NCI-H2029 (cell line): ENCODE results near the gene STX8.
A peak's percentile ranks its signal among the peaks of the same experiment; 100 is the strongest.
"Not testable (repeated sequence)": the region's sequence is repeated elsewhere in the genome, so short reads cannot be mapped to it uniquely, and the experiment has no call there.

ENCODE experiments used
- DNase-seq: peaks from one replicate; lab custom pipeline; 2025; lab: John Stamatoyannopoulos, UW

The STX8 gene

DNA sequence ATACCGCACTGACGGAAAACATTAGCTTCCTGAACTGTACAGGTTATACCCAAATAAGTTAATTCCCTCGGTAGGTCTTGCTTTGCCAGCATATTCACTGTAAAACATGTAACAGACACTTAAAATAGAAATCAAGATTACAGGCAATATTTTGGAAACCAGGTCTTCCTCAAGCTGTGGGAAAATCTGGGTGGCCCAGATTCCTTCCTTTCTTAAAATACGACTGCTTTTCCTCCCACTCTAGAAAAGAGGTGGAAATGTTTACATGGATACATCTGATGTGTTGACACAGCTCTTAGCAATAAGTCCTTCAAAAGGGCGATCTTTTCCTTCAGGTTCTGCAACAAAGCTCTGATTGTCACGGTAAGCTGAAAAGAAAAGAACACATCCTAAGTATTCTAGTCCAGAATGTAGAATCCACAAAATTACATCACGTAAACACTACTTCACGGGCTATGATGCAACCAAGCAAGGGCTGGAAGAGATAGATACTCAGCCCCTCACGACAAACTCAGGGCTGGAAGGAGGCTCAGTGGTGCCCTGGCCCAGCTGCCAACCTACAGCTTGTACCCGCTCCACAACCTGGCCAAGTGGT lies 18.4 kb downstream of the STX8 start:
- DNase-seq: no peak

DNA sequence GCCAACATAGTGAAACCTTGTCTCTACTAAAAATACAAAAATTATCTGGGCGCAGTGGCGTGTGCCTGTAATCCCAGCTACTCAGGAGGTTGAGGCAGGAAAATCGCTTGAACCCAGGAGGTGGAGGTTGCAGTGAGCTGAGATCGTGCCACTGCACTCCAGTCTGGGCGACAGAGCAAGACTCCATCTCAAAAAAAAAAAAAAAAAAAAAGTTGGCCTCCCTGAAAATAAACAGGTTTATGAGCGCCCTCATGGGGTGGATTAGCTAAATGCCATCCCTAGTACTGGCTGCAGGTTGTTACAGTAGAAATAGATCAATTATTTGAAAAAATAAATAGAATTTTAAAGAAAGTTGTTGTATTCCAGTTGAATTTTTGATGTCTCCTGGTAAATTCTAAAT lies 20.9 kb downstream of the STX8 start:
- DNase-seq: not testable (repeated sequence)

DNA sequence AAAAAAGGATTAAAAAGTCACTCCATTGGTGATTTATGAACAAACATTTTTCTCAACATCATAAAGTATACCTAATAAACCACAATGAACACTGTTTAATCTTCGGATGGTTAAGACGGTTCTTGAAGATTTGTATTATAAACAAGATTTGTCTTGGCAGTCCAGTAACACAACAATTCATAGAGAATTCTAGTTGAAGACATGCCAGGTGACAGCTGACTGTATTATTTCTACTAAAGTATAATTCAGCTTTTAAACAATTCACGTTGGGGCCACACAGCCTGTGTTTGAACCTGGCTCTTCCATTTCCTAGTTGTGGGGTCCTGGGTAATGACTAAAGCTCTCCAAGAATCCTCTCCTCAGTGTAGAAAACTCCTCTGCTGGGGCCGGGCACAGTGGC lies 22.0 kb downstream of the STX8 start:
- no peak for DNase-seq

DNA sequence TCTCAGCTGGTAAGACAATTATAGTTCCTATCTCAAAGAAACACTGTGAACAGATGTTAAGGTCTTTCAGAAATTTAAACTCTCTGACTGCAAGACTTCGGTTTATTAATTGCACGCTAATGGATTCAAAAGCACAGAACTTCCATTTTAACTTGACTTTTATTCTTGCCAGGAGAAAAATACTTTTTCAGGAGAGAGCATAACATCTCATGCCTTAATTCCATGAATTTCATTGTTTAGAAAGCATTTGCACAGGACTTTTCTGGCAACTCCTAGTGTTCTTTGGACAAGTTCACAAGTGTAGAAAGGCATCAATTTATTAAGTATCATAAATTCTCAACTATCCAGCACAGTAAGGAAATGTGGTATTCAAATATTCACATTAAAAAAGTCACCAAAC lies 22.4 kb downstream of the STX8 start:
- DNase-seq: no peak

DNA sequence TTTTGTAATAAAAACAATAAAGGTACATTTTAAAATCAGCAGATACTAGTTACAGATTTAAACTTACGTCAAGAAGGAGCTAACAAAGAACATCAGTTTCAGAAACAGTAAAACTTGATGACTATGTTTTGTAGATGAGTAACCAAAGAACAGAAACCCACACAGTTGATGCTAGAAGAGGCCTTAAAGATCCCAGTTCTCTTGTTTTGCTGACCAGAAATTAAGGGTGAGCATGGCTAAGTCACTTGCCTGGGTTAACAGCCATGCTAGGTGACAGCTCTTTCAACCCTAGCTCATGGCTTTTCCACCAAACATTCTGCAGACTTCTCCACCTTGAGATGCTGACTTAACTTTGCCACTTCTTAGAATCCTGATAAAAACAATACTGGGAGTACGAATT lies 26.4 kb downstream of the STX8 start:
- no peak for DNase-seq

DNA sequence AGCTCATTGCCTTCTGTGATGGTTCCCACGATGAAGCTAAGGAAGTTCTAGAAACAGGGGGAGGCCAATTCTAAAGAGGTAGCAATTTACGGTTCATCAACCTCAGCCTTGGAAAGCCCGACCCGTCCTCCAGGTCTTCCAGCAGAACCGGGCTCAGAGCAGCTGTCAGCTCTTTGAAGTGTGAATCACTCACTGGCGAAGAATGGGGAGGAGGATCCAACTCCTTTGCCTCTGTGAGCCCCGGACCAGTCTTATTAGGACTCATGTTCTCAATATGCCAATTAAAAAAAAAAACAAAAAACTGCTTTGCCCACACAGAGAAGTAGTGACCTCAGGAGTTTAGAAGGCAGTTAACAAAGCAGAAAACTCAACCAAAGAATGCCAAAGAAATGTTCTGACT lies 31.4 kb downstream of the STX8 start:
- no peak for DNase-seq

DNA sequence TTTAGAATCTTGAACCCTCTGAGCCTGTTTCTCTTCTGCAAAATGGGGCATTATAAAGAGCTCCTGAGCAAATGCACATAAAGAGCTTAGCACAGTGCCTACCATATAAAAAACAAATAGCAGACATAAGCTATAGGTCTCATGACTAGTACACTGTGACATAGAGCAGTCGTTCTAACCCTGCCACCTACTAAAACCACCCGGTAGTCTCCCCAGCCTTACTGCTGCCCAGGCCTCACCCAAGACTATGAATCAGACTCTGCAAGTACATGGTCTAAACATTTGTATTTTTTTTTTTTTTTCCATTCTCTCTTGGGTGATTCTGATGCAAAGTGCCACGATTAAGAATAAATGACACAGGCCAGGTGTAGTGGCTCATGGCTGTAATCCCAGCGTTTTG lies 33.9 kb downstream of the STX8 start:
- no peak for DNase-seq

DNA sequence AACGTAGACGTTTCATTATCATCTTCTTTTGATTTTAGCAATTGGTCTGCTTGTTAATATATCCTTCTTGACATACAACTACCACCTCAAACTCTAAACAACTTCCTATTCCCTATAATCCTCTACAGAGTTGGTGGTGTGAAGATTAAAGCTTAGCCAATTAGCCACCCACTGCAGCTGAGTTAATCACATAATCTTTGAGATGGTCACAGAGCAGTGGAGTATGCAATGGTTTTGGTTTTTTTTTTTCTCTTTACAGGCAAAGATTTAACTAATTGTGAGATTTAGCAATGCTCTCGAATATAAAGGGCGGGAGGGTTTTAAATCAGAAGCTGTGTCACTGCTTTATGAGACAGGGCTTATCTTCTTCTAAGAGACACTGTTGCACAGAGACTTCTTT lies 37.0 kb downstream of the STX8 start:
- DNase-seq: no peak

DNA sequence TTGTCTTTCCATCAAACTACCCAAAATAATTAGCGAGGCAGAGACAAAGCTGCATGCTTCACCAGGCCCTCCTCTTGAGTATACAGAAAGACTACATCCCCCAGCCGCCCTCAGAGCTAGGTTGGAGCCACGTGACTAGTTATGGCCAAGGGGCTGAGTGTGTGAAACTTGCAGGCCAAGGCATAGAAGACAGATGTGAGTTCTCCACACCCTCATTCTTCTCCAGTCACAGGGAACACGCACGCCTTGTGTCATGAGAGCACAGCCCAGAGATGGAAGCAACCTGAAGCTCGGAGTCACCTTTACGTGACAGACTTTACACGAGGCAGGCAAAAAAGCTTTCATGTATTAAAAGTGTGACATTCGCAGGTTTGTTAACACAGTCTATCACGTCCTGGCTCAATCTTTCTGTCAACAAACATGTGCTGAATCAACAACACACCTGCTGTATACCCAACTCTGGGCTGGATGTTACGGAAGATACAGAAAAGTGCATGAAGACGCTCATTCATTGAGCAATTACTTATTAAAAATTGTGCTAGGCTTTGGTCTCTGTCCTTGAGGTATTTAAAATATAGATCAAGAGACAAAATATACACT lies 38.3 kb downstream of the STX8 start:
- no peak for DNase-seq

DNA sequence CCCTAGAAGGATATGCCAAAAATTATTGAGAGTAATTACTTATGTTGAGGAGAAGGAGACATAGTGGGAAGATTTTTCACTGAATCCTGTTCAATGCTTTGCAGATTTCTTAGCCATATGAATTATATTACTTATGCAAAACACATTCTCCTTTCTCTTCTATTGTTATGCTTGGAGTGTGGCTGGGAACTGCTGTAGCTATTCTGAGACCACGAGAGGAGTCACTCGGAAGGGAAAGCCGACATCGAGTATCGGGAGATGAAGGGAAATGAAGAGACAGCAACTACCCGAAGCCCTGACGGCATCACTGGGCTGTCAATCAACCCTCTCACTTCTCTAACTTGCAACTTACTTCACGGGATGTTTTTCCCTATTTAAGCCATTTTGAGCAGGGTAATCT lies 39.6 kb downstream of the STX8 start:
- DNase-seq: no peak

DNA sequence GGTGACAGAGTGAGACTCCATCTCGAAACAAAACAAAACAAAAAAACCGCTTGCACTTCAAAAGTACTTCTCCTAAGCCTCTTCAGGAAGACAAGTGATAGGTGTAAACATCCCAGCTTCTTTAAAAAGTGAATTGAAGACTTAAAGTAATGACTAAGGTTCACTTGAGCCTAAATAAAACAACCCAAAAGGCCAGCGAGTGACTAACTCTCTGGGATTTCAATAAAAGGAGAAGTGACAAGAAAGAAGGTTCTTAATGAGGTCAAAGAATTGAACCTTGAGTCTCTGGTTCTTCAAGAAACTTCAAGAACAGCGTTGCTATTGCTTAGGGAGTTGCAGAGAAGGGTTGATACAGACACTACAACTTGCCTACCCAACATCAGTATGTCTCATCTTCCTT lies 42.2 kb downstream of the STX8 start:
- no peak for DNase-seq

DNA sequence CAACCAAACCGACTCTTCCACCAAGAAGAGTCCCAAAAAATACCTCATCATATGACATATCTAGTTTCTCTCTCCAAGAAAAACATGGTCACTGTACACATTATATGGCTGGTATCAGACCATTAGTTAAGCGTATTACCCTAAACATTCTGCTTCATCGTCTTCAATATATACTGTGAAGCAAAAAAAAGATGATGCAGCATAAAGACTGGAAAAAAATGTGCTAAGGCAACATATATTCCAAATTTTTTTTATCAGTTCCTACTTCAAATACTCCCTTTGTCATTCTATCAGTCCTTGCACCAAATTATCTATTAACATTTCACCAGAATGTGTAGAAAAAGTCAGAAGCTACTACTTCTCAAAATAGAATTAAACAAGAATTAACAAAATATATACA lies 42.9 kb downstream of the STX8 start:
- DNase-seq: no peak

DNA sequence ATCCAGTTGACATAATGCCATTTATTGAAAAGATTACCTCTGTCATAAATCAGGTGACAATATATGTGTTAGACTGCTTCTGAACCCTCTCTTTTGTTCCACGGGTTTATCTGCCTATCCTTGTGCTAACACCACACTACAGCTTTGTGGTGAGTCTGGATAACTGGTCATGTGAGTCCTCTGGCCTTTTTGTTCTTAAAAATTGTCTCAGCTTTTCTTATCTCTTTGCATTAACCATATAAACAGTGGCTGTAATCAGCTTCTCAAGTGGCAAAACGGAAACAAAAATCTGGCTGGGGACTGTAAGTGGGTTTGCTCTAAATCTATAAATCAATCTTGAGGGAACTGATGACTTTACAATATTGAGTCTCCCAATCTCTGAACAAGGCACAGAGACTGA lies 44.6 kb downstream of the STX8 start:
- DNase-seq: no peak

DNA sequence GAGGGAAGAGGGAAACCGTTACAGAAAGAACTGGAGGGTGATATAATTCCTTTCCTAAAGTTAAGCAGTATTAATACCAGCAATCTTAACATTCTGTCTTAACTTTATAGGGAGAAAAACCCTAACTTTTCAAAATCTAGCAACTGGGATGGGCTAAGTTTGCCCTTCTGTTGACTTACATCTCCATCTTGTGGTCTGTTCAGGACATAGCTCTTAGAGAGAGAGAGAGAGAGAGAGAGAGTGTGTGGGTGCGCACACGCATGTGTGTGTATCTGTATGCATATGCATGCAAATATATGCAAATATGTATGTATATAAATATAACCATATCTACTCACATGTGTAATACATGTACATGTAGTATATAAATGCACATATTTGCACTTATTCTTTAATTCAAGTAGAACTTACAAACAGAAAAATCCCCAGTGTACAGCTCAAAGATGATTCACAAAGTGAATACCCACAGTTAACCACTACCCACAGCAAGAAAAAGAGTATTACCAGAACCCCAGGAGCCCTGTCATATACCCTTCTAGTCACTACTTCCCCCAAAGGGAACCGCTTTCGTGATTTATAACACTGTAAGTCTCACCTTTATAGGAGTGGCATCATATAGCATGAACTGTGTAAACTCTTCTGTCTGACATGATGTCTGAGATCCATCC lies 46.5 kb downstream of the STX8 start:
- DNase-seq: no peak

DNA sequence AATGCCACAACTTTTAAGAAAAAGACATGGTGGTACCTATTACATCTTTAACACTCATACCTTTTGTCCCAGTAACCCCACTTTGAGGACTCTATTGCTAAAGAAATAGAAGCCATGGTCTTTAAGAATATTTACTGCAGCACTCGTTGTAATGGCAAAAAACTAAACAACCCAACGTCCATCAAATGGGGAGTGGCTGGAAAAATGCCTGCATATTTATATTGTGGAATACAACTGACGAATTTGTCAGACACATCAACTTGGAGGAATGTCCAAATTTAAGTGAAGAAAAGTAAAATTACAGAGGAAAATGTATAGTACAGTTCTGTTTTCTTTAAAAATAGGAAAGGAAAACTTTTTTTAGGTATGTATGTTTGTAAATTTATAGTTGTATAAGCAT lies 47.8 kb downstream of the STX8 start:
- DNase-seq: no peak

DNA sequence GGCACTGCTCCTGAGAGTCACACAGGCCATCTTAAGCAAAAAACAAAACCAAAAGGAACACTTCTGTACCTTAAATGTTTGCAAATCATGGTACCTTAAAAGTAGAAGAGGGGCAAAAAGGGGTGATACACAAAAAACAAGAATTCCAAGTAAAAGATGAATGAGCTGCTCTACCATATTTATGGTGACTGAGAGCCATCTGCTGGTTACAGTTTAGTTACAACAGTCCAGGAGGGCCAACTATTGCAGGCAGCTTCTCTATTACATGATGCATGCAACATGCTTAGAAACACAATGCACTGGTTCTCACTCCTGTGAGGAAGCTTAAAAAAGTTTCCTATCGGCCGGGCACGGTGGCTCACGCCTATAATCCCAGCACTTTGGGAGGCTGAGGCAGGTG lies 53.5 kb downstream of the STX8 start:
- peak; percentile 11 for DNase-seq

DNA sequence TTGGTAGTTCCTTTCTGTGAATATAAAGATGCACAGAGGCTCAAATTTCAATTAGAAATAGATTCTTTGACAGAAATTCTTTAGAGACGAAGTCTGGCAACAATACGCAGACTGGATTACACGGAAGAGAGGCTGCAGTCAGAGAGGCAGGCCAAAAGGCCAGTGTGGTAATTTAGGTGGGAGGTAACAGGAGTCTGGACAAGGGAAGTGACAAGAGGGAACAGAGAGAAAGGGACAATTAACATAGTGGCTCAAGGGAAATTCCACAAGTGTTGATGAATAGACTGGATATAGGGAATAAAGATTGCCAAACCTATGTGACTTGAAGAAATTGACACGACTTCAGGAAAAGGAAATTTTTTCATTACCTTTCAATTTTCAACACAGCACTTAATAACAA lies 54.6 kb downstream of the STX8 start:
- DNase-seq: no peak

DNA sequence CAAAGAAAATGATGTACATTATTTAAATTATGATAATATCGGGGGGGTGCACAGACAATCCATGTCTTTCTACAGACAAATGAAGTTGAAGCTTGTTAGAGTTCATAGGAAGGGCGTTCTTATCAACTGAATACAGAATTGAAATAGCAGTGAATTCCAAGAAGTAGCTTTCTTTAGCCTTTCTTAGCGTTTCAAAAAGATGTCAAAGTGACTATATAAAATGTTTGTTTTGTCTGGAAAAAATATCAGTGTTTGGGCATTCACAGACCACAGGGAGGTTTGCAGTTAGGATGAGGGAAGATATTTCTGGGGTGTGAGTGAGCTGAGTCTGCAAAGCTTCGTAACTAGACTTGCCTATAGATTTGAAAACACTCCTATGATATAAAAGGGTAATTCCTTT lies 55.0 kb downstream of the STX8 start:
- no peak for DNase-seq

DNA sequence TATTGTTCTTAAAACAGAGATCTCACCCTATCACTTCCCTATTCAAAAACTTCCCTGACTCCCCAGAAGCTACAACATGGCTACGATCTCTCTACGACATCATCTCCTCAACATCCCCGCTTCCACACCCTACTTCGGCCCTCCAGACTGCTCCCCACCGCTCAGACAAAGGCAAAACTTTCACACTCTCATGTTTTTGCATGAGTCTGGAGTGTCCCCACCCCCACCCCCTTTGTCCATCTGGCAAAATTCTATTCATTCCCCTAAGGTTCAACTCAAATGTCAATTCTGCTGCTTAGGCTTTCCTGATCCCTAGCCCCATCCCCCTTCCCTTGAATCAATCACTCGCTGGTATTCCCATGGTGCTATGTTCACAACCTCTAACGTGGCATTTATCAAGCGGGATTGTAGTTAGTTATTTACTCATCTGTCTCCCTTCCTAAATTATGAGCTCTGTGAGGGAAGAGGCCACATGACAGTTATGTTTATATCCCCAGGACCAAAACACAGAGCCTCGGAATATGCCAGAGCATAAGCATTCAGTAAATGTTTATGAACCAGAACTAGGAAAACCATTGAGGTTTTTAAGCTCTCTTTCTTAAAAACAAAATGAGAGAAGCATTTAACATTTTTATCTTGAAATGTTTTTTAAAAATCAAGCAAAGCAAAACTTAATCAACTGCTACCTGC lies 55.9 kb downstream of the STX8 start:
- DNase-seq: no peak

DNA sequence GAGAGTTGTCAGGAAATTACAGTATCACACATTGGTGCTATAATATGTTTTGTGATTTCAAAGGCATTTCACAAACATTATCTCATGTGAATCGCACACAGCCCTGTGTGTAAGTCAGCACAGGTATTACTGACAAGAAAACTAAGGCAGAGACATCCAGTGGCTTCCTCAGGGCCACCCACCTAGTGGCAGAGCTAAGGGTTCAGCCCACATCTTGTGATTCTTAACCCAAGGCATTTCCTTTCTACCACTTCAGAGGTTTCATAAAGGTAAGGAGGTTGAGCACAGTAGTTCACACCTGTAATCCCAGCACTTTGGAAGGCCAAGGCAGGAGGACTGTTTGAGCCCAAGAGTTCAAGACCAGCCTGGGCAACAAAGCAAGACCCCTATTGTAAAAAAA lies 58.2 kb downstream of the STX8 start:
- DNase-seq: no peak

DNA sequence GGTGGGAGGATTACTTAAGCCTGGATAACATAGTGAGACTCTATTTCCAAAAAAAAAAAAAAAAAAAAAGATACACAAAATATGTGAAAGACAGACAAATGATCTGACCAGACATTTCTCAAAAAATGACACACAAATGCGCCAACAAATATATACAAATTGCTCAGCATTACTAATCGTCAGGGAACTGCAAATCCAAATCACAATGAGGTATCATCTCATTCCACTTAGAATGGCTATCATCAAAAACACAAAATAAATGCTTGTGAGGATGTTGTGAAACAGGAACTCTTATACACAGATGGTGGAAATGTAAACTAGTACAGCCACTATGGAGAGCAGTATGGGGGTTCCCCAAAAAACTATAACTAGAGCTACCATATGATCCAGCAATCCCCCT lies 62.4 kb downstream of the STX8 start:
- DNase-seq: no peak

DNA sequence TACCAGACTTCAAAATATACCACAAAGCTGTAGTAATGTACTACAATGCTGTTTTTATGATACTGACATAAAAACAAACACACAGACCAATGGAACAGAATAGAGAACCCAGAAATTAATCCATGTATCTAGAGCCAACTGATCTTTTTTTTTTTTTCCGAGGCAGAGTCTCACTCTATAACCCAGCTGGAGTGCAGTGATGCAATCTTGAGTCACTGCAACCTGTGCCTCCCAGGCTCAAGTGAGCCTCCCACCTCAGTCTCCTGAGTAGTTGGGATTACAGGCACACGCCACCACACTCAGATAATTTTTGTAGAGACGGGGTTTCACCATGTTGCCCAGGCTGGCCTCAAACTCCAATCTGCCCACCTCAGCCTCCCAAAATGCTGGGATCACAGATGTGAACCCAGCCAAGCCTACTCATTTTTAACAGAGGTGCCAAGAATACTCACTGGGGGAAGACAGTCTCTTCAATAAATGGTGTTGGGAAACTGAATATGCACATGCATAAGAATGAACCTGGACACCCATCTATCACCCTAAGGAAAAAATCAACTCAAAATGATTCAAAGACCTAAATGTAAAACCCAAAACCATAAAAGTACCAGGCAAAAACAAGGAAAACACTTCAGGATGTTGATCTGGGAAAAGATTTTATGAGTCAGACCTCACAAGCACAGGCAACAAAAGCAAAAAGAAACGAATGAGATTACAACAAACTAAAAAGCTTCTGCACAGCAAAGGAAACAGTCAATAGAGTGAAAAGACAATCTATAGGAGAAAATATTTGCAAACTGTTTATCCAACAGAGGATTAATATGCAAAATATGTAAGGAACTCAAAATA lies 63.1 kb downstream of the STX8 start:
- DNase-seq: no peak
